ENCODE data around the gene KCNQ1. TPM values are rescaled to one million over a fixed set of nuclear protein-coding genes. Genes with fewer than 3 reads are reported as not detected.

The KCNQ1 gene
- total RNA-seq, 1 experiment from 2014 or later, result 2.3 TPM

GRCh38 chr11:2735053-2735589 is 290.3 kb downstream of the KCNQ1 start:
- no CpG with 5 or more reads among the region's 12 CpGs for WGBS (ENCODE audit: extremely low coverage, insufficient read length, low lambda C conversion rate)

More at GRCh38 chr11:2735053-2735589, 290.3 kb downstream of the KCNQ1 start:
- H2BK5ac ChIP-seq (ENCODE audit: insufficient read length, low read length), result no peak overlapping the region
- no peaks in the 10 kb centered on the region for H4K20me1 ChIP-seq (ENCODE audit: control insufficient read depth, insufficient read depth, insufficient read length)
- no peak overlapping the region for H3T11ph ChIP-seq (ENCODE audit: low read length)
- H3K4me1 Mint-ChIP-seq, result peaks cover 0 to 11% of the 10 kb centered on the region in 2 experiments; a peak in 2 of 4 replicates
- H3K23me2 ChIP-seq (ENCODE audit: insufficient read length, low read depth, low read length, poor library complexity, severe bottlenecking), result no peaks in the 10 kb centered on the region
- H3K4ac ChIP-seq (ENCODE audit: low read depth, low read length), result no peak overlapping the region
- TF ChIP-seq CTCF (conservative IDR thresholded peaks at IDR 0.05), result no peak
- H3K9ac ChIP-seq (ENCODE audit: extremely low read depth, insufficient read length, low read length), result no peak overlapping the region
- no peak overlapping the region for H2BK20ac ChIP-seq (ENCODE audit: low read depth, low read length, poor library complexity, severe bottlenecking)
- no peaks in the 10 kb centered on the region for H3K79me2 ChIP-seq (ENCODE audit: insufficient read depth, low read length)
- H3K23ac ChIP-seq (ENCODE audit: insufficient read length, low read depth, low read length), result no peak overlapping the region
- H4K5ac ChIP-seq (ENCODE audit: insufficient read length, low read depth, low read length), result no peak overlapping the region
- no peak overlapping the region for H4K8ac ChIP-seq (replicated peaks; ENCODE audit: insufficient read length, low read depth, low read length)
- no peak overlapping the region for H3K4me3 Mint-ChIP-seq
- no peak overlapping the region for H2AFZ ChIP-seq (ENCODE audit: low read length)
- no peak overlapping the region for H3K27ac ChIP-seq (ENCODE audit: insufficient read length, low read depth, low read length)
- no peak overlapping the region for H3K27ac Mint-ChIP-seq
- H3K4me1 ChIP-seq (ENCODE audit: insufficient read depth, low read length), result no peaks in the 10 kb centered on the region
- no peaks in the 10 kb centered on the region for H3K27me3 ChIP-seq (ENCODE audit: insufficient read depth, low read length)
- no peaks in the 10 kb centered on the region for H3K9me3 ChIP-seq (ENCODE audit: control insufficient read depth, low read depth, low read length)
- DNase-seq, result no peak
- no peak overlapping the region; the same call in 1 of the 2 replicates for H3K14ac ChIP-seq (ENCODE audit: insufficient read depth, low read length)
- H3K36me3 Mint-ChIP-seq (ENCODE audit: insufficient read depth in 1 of 3, low read depth in 3 of 3), result no peaks in the 10 kb centered on the region; a peak in 1 of 7 replicates
- no peaks in the 10 kb centered on the region for H3K9me3 Mint-ChIP-seq
- no peak overlapping the region for H3K4me2 ChIP-seq (ENCODE audit: insufficient read depth, insufficient read length, low read length)
- no peak overlapping the region for H4K91ac ChIP-seq (ENCODE audit: insufficient read length, low read depth, low read length)
- H2BK12ac ChIP-seq (ENCODE audit: insufficient read length, low read depth, low read length), result no peak overlapping the region
- no peak overlapping the region for H3K18ac ChIP-seq (ENCODE audit: insufficient read length, low read depth, low read length)
- no peak overlapping the region for H3K56ac ChIP-seq (ENCODE audit: insufficient read length, low read depth, low read length)
- H3K79me1 ChIP-seq (ENCODE audit: insufficient read depth, low read depth, low read length, poor library complexity, severe bottlenecking), result no peaks in the 10 kb centered on the region
- no peak overlapping the region for H2AK5ac ChIP-seq (ENCODE audit: insufficient read length, low read length)
- no peak overlapping the region for H2BK120ac ChIP-seq (ENCODE audit: low read depth, low read length, poor library complexity, severe bottlenecking)
- H2BK15ac ChIP-seq (ENCODE audit: low read depth, low read length), result no peak overlapping the region
- H3K27me3 Mint-ChIP-seq (ENCODE audit: low read depth), result peaks cover 88% of the 10 kb centered on the region

Data from H9 (cell line).